Panc1 (cell line): ENCODE measurements around the gene RITA1. TPM values are rescaled to one million over a fixed set of nuclear protein-coding genes. Genes with fewer than 3 reads are reported as not detected.

ENCODE experiments used
- ATAC-seq: fragments of 200-7000 bp; cut with Tn5 transposase; 2 replicates; pipeline ENCODE4 v1.9.1; 2020; ENCODE audit warnings: mild to moderate bottlenecking, moderate library complexity
- BruUV-seq: library from RNA; stranded (reverse); fragments of 400-500 nt; replicated peaks from 2 replicates; lab custom pipeline; 2021; lab: Mats Ljungman, UMichigan
- CTCF ChIA-PET: fragments of 300-600 bp; sonication (Branson Sonifier 250); formaldehyde crosslinking; loops from one replicate; lab custom pipeline; 2022; ENCODE audit warnings: antibody characterized with exemption; lab: Charles Lee
- POLR2A ChIA-PET: fragments of 300-600 bp; sonication (Branson Sonifier 250); formaldehyde crosslinking; loops from one replicate; lab custom pipeline; 2022; ENCODE audit warnings: antibody characterized with exemption; lab: Charles Lee
- DNase-seq: peaks from one replicate; pipeline ENCODE4 v3.0.0-alpha.2; 2010; ENCODE audit warnings: low read depth, low spot score
- H3K27ac ChIP-seq: 2 replicates; pipeline ENCODE4 v1.5.1; 2011; ENCODE audit warnings: mild to moderate bottlenecking, low read length, inconsistent platforms
- H3K27me3 ChIP-seq: fragments of 200-500 bp; sonication (Bioruptor generic); 2 replicates; pipeline ENCODE4 v1.6.0; 2014; ENCODE audit warnings: low read length, inconsistent platforms; ENCODE audit not compliant: control insufficient read depth, insufficient read depth
- H3K36me3 ChIP-seq: fragments of 200-500 bp; sonication (Bioruptor generic); 2 replicates; pipeline ENCODE4 v1.5.1; 2014; ENCODE audit warnings: inconsistent platforms, mild to moderate bottlenecking, low read length, moderate library complexity; ENCODE audit not compliant: control insufficient read depth, insufficient read depth
- H3K4me1 ChIP-seq: 2 replicates; pipeline ENCODE4 v1.5.1; 2011; ENCODE audit warnings: inconsistent platforms, mild to moderate bottlenecking, low read length, moderate library complexity; ENCODE audit not compliant: control insufficient read depth, insufficient read depth
- H3K4me3 ChIP-seq, 2 experiments: 2 replicates each; pipeline ENCODE4 v1.5.1; 2011 to 2012; ENCODE audit warnings: low read depth in 2 of 2, low read length in 2 of 2, mild to moderate bottlenecking in 2 of 2, inconsistent platforms in 1 of 2, moderate library complexity in 1 of 2
- H3K9me3 ChIP-seq: fragments of 200-500 bp; sonication (Bioruptor generic); 2 replicates; pipeline ENCODE4 v1.5.1; 2014; ENCODE audit warnings: low read depth, mild to moderate bottlenecking, inconsistent platforms, low read length, moderate library complexity; ENCODE audit not compliant: control insufficient read depth, insufficient read depth
- CTCF ChIP-seq: fragments of 450-650 bp; IDR thresholded peaks from 2 replicates; pipeline ENCODE4 v1.5.1; 2017; ENCODE audit warnings: mild to moderate bottlenecking
- POLR2AphosphoS5 ChIP-seq: IDR thresholded peaks from 2 replicates; pipeline ENCODE4 v1.6.1; 2012; ENCODE audit warnings: mild to moderate bottlenecking, low read depth, low read length, moderate library complexity
- SIN3A ChIP-seq: IDR thresholded peaks from 2 replicates; pipeline ENCODE4 v1.6.1; 2012; ENCODE audit warnings: low read depth, mild to moderate bottlenecking, low read length, moderate library complexity, borderline replicate concordance; ENCODE audit not compliant: insufficient read depth
- TCF7L2 ChIP-seq: IDR thresholded peaks from 2 replicates; pipeline ENCODE4 v1.6.1; 2011; ENCODE audit warnings: mild to moderate bottlenecking, low read depth, low read length, inconsistent platforms
- in situ Hi-C: cut with HindIII; loops from 2 replicates; pipeline ENCODE4 v1.10.0; 2016; ENCODE audit warnings: low sequenced_read_pairs, low pct_unique_long_range_greater_than_20kb
- intact Hi-C: fragments of 100-400 bp; cut with micrococcal nuclease; formaldehyde crosslinking; loops from one replicate; pipeline ENCODE4 v1.10.0; 2022; ENCODE audit not compliant: unreplicated experiment
- total RNA-seq: library from RNA; stranded (reverse); gene quantifications from one replicate; pipeline ENCODE4 v1.2.1, GENCODE V29; 2021; ENCODE audit not compliant: unreplicated experiment
- TF ChIP-seq, protein P1 (sequence below), 2 experiments: IDR thresholded peaks; 2 replicates each; pipeline ENCODE4 v1.6.1; 2011 to 2012; ENCODE audit warnings: low read depth in 2 of 2, control low read depth in 1 of 2, low read length in 1 of 2, mild to moderate bottlenecking in 1 of 2, moderate library complexity in 1 of 2; ENCODE audit not compliant: insufficient read depth in 1 of 2

RITA1 gene
- total RNA-seq, 1 experiment from 2014 or later: 41.0 TPM

- H3K27me3 ChIP-seq: no peaks in the 10 kb centered on the region
- TF ChIP-seq CTCF: no peak
- TF ChIP-seq SIN3A: no peak
- TF ChIP-seq TCF7L2: no peak
- TF ChIP-seq POLR2AphosphoS5: no peak
- TF ChIP-seq, protein P1, sequence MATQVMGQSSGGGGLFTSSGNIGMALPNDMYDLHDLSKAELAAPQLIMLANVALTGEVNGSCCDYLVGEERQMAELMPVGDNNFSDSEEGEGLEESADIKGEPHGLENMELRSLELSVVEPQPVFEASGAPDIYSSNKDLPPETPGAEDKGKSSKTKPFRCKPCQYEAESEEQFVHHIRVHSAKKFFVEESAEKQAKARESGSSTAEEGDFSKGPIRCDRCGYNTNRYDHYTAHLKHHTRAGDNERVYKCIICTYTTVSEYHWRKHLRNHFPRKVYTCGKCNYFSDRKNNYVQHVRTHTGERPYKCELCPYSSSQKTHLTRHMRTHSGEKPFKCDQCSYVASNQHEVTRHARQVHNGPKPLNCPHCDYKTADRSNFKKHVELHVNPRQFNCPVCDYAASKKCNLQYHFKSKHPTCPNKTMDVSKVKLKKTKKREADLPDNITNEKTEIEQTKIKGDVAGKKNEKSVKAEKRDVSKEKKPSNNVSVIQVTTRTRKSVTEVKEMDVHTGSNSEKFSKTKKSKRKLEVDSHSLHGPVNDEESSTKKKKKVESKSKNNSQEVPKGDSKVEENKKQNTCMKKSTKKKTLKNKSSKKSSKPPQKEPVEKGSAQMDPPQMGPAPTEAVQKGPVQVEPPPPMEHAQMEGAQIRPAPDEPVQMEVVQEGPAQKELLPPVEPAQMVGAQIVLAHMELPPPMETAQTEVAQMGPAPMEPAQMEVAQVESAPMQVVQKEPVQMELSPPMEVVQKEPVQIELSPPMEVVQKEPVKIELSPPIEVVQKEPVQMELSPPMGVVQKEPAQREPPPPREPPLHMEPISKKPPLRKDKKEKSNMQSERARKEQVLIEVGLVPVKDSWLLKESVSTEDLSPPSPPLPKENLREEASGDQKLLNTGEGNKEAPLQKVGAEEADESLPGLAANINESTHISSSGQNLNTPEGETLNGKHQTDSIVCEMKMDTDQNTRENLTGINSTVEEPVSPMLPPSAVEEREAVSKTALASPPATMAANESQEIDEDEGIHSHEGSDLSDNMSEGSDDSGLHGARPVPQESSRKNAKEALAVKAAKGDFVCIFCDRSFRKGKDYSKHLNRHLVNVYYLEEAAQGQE (IDR thresholded peaks at IDR 0.05; ENCODE audit: insufficient read depth in 1 of 2, low read depth in 2 of 2, low read length in 1 of 2): no peak
- H3K4me3 ChIP-seq: no peak overlapping the region
- ATAC-seq: no peak
- no peak for DNase-seq
- H3K27ac ChIP-seq: no peak overlapping the region
- ChIA-PET POLR2A (no interaction called here), CTCF (no interaction called here)
- no TSS peak for BruUV-seq
- H3K36me3 ChIP-seq: no peaks in the 10 kb centered on the region; the same call in 1 of the 2 replicates
- H3K4me1 ChIP-seq: peaks cover 32% of the 10 kb centered on the region
- no peaks in the 10 kb centered on the region for H3K9me3 ChIP-seq
- in situ Hi-C loops (no loop called here), intact Hi-C loops (no loop called here)
These were observed 51.2 kb downstream of the RITA1 start for GRCh38 chr12:113236539-113237399.

GRCh38 chr12:113237748-113238147 lies 52.2 kb downstream of the RITA1 start:
- in situ Hi-C loops: no loop called here
- intact Hi-C loops: no loop called here
- no peaks in the 10 kb centered on the region for H3K9me3 ChIP-seq
- no peaks in the 10 kb centered on the region for H3K27me3 ChIP-seq
- H3K27ac ChIP-seq: peak overlapping the region; percentile 32; the same call in 1 of the 2 replicates
- H3K4me1 ChIP-seq: peaks cover 42% of the 10 kb centered on the region
- ChIA-PET POLR2A (interaction anchor here (0.6 kb wide), 1 partner anchor 47 kb away, joined by 3 read pairs; no protein-coding TSS in a partner anchor), CTCF (no interaction called here)
- BruUV-seq: no TSS peak
- H3K4me3 ChIP-seq: no peak overlapping the region
- DNase-seq: no peak
- no peaks in the 10 kb centered on the region; the same call in 1 of the 2 replicates for H3K36me3 ChIP-seq
- ATAC-seq: no peak
- TF ChIP-seq POLR2AphosphoS5: no peak
- no peak for TF ChIP-seq CTCF
- no peak for TF ChIP-seq SIN3A
- TF ChIP-seq, protein P1 (IDR thresholded peaks at IDR 0.05; ENCODE audit: insufficient read depth in 1 of 2, low read depth in 2 of 2, low read length in 1 of 2): no peak
- no peak for TF ChIP-seq TCF7L2
